ENCODE results near the gene SCO1. TPM values are rescaled to one million over a fixed set of nuclear protein-coding genes. Genes with fewer than 3 reads are reported as not detected.
A peak's percentile ranks its signal among the peaks of the same experiment; 100 is the strongest.

Gene SCO1
- total RNA-seq, 1 donor from 2014 or later, result 25.4 TPM

DNA sequence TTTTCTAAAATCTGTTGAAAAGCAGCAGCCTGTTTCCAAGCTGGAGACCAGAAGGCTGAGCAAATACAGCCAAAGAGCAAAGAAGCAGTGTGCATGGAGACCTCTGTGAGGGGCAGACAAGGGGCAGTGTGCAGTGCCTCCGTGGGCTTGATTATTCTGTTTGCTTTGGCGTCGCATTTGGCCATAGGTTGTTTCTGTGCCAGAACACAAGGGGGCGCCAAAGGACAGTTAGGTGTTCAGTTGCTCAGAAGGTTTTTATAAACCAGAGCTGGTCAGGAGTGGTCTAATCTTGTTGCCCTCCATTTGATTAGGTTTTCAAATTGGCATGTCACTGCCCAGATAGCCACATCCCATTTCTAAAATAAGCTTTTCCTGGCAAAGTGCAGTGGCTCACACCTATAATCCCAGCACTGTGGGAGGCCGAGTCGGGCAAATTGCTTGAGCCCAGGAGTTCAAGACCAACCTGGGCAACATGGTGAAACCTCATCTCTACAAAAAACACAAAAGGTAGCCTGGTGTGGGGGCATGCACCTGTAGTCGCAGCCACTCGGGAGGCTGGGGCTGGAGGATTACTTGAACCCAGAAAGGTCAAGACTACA is 50.8 kb downstream of the SCO1 start:
- intact Hi-C loops (cut with DNase I), result loop anchor here (10.0 kb wide), 1 partner anchor 188 kb away; the partner anchor contains the start of gene PIRT
- H3K4me3 ChIP-seq, result no peak overlapping the region
- H3K9me3 ChIP-seq, result no peaks in the 10 kb centered on the region
- no peak overlapping the region for H3K27ac ChIP-seq
- H3K27me3 ChIP-seq, result no peaks in the 10 kb centered on the region
- ATAC-seq (peak; percentile 90), DNase-seq (no peak)
- H3K4me1 ChIP-seq, result no peaks in the 10 kb centered on the region
- peaks cover 20% of the 10 kb centered on the region for H3K36me3 ChIP-seq
- TF ChIP-seq CTCF (IDR thresholded peaks at IDR 0.05), result peak; percentile 85

- no peak for DNase-seq
- TF ChIP-seq CTCF (IDR thresholded peaks at IDR 0.05), result no peak
- Histone ChIP-seq H3K27ac (no peak overlapping the region), H3K36me3 (peaks cover 44% of the 10 kb centered on the region), H3K4me3 (no peak overlapping the region), H3K9me3 (no peaks in the 10 kb centered on the region), H3K27me3 (no peaks in the 10 kb centered on the region), H3K4me1 (no peaks in the 10 kb centered on the region)
- ATAC-seq, result no peak
- intact Hi-C loops (cut with DNase I), result loop anchor here (10.0 kb wide), 1 partner anchor 194 kb away; the partner anchor contains the start of gene PIRT
Measured at GRCh38 chr17:10640475-10640874, 56.9 kb downstream of the SCO1 start.

DNA sequence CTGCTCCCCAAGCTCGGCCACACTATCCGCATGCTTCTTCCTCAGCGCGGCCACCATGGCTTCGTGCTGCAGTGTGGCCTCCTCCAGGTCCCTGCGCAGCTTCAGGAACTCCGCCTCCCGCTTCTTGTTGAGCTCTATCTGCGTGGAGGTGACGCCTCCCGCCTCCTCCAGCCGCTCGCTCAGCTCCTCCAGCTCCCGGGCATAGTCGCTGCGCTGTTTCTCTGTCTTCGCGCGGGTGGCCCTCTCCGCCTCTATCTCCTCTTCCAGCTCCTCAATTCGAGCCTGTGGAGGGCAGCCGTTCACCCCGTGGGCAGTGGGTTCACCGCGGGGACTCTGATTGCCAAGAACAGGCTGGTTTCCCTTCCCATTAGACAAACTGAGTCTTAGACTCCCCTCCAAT is 59.2 kb downstream of the SCO1 start:
- no peak for TF ChIP-seq CTCF (IDR thresholded peaks at IDR 0.05)
- Histone ChIP-seq H3K4me1 (no peaks in the 10 kb centered on the region), H3K27ac (no peak overlapping the region), H3K27me3 (no peaks in the 10 kb centered on the region), H3K4me3 (no peak overlapping the region), H3K36me3 (peaks cover 38% of the 10 kb centered on the region), H3K9me3 (no peaks in the 10 kb centered on the region)
- DNase-seq, result no peak
- intact Hi-C loops (cut with DNase I), result no loop called here
- ATAC-seq, result no peak

GRCh38 chr17:10635290-10635689 is 62.0 kb downstream of the SCO1 start:
- intact Hi-C loops (cut with DNase I), result no loop called here
- peaks cover 16% of the 10 kb centered on the region for H3K36me3 ChIP-seq
- H3K4me1 ChIP-seq, result no peaks in the 10 kb centered on the region
- H3K4me3 ChIP-seq, result no peak overlapping the region
- ATAC-seq, result no peak
- no peak for TF ChIP-seq CTCF (IDR thresholded peaks at IDR 0.05)
- DNase-seq, result no peak
- H3K27me3 ChIP-seq, result no peaks in the 10 kb centered on the region
- H3K9me3 ChIP-seq, result no peaks in the 10 kb centered on the region
- H3K27ac ChIP-seq, result no peak overlapping the region

- DNase-seq (no peak), ATAC-seq (no peak)
- no peaks in the 10 kb centered on the region for H3K4me1 ChIP-seq
- no peaks in the 10 kb centered on the region for H3K27me3 ChIP-seq
- H3K27ac ChIP-seq, result no peak overlapping the region
- H3K4me3 ChIP-seq, result no peak overlapping the region
- no peaks in the 10 kb centered on the region for H3K9me3 ChIP-seq
- no peak for TF ChIP-seq CTCF (IDR thresholded peaks at IDR 0.05)
- intact Hi-C loops (cut with DNase I), result no loop called here
- peaks cover 6% of the 10 kb centered on the region for H3K36me3 ChIP-seq
Measured at GRCh38 chr17:10633738-10634379, 63.5 kb downstream of the SCO1 start.

Measured in upper lobe of right lung (tissue), 1 donor.